HG03432 (cell line): Measurements from ENCODE around the gene KAZN.

Experiments used
- ATAC-seq: cut with Tn5 transposase; IDR thresholded peaks from one replicate; pipeline ENCODE4 v1.9.1; 2021; ENCODE audit warnings: mild to moderate bottlenecking, moderate library complexity; ENCODE audit not compliant: unreplicated experiment

KAZN gene

DNA sequence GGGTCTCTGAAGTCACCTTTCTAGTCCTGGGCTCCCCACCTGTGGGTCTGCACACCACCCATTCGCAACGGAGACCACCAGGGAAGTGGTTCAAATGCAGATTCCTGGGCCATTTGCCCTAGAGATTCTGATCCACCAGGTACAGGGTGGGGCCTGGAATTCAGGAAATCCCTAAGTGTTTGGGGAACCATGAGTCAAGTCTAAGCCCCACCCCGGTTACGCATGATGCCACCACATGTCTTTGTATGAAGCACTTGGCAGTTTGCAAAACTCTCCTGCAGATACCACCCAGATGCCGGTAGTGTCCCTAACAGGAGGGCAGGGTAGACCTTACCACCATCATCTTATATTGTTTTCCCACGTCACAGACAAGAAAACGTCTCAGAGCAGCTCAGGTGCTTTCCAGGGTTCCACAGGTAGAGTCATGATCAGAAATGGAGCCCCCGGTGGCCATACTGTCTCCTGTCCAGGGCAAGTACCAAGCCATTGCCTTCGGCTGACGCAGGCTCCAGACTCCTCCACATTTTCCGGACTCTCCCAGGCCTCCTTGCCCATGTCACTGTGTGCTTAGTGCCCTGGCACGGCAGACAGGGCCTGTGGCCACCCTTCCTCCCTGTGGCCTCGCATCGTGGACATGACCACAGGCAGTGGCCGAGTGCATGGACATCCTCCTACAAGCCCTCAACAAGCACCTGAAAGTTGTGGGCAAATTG lies 465.9 kb downstream of the KAZN start:
- no peak for ATAC-seq

DNA sequence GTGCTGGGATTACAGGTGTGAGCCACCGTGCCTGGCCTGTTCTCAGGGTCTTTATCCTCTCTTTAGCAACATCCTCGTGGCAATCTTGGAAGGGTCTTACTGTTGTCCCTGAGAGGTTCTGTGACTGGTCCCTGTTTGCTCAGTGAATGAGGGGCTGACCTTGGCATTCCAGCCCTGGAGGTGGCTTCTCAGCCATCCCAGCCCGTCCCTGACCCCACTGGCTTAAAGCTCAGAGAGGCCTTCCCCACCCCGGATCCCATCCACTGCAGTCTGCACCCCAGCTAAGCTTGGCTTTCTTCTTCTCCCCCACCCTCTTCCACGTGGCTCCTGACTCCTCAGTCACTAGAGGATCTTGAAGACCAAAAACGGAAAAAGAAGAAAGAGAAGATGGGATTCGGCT lies 466.8 kb downstream of the KAZN start:
- no peak for ATAC-seq

DNA sequence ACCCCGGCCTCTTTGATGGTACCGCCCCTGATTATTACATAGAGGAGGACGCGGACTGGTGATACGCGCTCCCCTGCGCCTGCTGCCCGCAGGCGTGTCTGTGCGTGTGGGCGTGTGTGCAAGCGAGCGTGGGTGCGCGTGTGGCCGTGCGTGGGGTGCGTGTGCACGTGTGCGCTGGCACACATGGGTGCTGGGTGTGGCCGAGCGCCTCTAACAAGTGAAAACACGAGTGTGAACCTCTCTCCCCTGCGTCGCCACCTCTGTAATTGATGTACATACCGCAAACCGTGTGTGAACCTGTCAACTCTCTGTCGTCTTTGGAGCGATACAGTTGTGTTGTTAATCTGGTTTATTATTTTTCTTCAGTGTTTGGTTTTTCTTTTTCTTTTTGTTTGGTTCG lies 467.3 kb downstream of the KAZN start:
- no peak for ATAC-seq

DNA sequence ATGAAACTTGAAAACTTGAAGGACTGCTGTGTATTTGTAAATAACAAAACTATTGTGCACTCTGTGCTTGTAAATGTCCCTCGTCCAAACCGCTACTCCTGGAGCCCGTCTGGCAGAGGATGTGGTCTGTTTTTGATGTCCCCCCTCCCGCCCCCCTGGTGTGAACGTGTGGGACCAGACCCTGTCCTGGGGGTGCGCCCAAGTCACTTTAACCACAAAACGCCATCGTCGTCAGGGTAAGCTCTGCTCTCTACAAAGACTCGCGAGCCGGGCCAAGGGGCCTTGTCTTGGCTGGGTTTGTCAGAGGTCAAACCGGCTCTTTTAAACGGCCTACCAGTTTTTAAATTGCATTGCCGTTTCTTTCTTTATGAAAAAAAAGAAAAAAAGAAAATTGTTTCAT lies 467.7 kb downstream of the KAZN start:
- no peak for ATAC-seq

DNA sequence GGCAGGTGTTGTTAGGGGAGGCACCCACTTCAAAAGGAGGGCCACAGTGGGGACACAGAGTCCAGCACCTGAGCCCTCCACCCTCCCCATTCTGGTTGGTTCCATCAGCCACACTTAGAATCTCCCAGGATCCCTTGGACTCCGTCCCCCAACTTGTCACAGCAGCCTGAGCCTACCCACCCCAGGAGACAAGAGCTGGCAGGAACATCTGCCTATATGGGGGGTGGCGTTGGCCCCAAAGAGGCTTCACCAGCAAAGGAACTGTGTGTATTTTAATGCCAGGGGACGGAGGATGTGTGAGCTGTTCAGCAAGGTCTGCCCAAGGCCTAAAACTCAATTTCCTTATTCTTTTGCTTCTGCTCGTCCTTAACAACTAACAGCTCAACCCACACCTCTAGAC lies 468.7 kb downstream of the KAZN start:
- no peak for ATAC-seq

DNA sequence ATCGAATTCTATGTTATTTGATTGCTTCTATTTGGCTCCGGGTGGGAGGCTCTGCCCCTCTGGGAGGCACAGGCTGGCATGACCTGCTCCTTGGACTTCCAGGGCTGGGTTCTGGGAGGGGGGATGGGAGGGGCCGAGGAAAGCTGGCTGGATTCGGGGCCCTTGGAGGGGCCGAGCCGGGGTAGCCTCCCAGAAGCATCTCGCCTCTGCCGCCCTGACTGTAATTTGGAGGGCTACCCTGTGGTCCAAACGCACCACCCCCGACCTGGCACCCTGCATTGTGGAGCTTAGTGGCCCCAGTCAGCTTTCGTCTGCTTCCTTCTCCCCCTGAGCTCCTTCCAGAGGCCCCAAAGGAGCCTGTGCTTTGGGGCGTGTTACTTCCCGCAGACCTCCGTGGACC lies 469.7 kb downstream of the KAZN start:
- ATAC-seq: no peak

DNA sequence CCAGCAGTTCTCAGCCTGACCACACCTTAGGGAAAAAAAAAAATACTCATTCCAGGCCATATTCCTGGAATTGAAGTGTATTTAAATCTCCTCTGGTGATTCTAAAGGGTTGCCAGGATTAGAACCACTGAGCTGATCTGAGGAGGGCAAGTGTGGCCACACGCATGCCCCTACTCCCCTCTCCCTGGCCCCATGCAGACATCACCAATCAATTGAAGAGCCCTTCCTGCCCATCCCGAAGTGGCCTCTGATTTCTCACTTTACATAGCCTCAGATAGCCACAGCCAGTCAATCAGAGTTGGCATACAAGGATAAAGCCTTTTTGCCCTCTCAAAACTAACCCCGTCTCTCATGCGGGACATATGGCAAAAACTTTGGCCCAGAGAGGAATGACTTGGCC lies 470.5 kb downstream of the KAZN start:
- ATAC-seq: no peak

DNA sequence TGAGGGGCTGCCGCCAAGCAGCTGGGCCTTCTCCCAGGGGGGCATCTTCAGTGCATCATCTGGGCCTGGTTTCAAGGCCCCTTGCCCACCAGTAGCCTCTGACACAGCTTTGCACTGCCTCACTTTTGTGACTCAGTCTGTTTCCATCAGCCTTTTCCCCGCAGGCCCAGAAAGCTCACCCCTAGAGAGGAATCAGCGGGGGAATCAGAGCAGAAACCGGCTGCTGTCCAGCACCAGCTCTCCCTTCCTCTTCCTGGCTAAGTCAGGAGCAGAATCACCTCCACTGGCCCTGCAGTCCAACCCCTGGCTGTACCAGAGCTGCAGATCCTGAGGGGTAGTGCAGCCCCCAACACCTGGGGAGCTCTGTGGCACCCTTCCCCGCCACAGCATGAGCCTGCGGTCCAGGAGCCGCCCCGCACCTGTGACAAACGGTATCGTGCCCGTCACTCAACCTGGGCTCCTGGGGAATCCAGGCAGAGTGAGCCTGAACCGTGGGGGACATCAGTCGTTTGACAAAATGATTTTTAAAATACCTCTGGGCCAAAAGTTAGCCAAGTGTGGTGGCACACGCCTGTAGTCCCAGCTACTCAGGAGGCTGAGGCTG lies 471.8 kb downstream of the KAZN start:
- no peak for ATAC-seq

DNA sequence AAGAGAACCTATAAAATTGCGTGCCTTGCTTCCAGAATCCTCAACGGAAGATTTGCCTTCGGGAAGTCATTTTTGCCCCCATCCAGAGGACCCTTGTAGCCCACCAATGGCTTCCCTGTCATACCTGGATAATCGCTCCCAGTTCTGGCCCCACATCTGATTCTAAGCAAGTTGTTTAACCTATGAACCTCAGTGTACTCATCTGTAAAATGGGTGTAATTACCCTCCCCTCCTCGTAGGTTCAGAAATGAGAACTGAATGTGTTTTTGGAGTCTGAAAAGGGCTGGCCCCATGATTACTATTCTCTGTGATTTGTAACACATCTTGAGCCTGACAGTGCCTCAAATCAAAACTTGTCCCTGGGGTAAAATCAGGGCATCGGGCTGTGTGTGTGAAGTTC lies 473.5 kb downstream of the KAZN start:
- ATAC-seq: no peak

DNA sequence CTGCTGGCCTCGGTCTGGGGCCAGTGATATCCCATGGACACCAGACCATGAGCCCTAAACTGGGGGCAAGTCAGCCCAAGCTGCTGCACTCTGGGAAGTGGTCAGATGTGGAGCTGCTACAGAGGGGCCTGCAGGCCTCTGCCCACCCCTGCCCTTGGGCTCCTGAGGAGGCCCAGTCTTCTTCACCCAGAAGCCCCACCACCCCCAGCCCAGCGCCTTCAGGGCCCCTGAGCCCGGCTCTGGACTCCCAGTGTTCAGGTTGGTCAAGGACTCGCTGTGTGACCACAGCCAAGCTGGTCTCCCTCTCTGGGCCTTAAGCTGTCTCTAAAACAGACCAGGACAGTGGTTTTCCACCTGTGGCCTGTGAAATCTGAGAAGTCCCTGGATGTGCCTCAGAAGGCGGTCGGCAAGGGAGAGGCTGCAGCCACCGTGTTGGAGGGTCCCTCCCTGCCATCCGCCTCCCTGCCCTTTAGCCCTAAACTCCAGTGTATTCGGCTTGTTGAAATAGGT lies 475.4 kb downstream of the KAZN start:
- ATAC-seq: no peak

DNA sequence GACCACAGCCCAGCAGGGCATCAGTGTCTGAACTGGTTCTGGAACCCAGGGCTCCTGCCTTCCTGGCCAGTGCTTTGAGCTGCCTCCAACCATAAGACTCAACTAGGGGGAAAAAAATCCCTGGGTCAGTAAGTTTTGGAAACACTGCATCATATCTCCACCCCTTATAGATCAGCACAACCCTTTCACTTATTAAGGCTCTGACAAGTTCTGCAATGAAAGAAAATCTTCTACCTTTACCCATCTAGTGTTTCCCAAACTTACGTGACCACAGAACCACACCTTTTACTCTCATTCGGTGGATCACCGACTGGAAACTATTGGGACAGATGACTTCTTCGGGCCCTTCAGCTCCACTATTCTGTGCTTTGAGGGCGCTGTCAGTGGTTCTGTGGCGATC lies 476.7 kb downstream of the KAZN start:
- ATAC-seq: no peak

DNA sequence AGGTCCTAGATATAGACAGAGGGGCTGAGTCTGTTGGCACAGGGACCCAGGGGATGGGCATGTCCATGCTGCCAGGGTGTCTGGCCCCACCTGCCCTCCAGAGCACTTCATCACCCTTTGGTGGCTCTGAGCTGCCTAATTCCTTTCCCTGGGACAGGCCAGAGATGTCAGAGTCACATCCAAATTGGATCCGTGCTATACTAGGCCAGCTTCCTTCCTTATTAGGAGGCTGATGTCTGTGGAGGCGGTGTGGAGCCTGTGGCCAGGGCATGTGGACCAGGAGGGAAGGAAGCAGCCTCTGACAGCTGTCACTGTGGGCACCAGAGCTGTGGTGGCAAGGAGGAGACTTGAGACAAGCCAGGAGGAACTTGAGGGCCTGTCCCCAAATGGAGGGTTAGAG lies 477.3 kb downstream of the KAZN start:
- no peak for ATAC-seq

DNA sequence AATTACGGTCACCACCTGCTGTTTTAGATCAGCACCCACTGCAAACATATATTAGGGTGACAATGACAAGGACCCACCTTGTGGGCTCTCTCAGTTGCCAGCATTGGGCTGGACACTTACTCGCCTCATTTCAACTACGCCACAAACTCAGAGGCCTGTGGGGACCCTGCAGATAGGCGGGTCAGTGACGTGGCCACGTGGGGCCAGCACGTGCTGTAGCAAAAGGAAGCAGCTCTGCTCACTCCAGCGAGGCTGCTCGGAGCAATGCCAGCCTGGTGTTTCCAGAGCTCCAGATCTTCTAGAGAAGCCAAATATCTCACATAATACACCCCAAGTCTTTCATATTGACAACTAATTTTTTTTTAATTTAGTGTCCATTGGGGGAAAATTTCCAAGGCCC lies 478.3 kb downstream of the KAZN start:
- ATAC-seq: no peak

DNA sequence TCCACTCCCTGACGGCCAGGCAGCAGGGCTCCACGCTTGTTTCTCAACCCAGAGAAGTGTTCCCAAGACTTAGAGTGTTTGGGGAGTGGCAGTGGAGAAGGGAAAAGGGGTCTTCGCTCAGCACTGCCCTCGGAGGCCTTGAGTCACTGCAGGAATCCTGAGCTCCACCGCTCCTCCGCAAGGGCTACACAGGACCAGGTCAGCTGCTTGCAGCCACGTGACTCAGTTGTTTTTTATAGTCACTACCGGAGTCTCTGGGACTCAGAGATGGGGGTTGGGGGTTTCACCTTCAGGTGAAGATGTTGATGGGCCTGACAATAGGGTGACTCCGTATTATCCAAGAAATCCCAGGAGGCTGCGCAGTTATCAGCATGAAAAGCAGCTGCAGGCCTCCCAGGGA lies 478.9 kb downstream of the KAZN start:
- no peak for ATAC-seq

DNA sequence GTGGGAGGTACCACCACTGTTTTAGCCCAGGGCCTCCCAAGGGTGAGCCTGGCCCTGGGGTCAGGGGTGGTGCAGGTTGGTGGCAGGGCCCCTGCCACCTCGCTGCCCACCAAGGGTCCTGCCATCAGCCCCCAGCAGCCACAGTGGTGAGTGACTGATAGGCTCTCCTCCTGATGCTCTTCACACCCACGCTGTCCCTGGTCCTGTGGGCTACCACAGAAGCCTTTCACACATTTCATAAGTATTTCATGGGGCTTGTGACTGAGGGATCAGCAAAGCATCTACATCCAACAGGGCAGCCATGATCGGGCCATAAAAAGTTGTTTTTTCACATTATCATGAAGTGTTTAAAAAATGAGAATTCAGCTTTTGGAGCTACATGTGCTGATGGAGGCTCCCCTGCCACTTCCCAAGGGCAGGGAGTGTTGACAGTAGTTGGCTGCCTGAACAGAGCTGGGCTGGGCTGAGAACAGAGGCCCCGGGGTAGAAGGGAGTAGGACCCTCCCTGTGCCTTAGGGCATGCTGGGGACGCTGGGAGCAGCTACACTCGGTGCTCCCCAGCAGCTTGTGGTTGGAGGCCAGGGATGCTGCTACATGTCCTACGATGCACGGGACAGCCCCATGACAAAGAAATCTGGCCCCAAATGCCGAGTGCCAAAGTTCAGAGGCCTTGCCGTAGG lies 482.0 kb downstream of the KAZN start:
- ATAC-seq: no peak

DNA sequence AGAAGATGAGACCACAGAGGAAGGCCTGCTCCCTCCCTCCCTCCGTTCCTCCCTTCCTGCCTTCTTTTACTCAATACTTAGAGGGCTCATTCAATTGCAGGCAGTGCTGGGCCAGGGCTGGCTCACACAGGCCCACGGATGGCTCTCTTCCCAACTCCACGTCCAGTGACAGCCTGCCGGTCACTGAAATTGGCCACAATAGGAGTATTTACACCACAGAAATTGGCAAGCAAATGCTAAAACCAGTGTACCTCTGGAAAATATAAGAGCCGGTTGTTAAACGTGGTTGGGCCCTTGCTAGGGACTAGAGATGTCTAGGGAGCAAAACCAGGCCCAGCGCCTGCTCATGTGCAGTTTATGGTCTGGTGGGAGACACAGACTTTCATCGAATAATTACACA lies 482.6 kb downstream of the KAZN start:
- no peak for ATAC-seq

DNA sequence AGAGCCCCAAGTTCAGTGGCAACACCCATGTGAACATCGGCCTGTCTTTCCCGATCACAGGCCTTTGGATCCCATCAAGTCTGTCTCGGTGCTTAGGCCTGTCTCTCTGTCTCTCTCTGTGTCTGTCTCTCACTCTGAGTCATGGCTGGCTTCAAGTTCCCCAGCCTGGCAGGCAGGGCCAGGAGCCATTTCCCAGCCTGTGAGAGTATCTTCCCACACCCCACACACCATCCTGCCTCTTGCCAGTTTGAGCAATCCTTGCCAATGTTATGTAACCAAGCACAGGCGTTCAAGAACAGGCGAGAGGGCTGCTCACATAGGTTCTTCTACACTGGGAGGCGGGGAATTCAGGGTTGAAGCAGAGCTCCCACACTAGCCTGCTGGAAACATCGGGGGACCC lies 485.1 kb downstream of the KAZN start:
- ATAC-seq: no peak

DNA sequence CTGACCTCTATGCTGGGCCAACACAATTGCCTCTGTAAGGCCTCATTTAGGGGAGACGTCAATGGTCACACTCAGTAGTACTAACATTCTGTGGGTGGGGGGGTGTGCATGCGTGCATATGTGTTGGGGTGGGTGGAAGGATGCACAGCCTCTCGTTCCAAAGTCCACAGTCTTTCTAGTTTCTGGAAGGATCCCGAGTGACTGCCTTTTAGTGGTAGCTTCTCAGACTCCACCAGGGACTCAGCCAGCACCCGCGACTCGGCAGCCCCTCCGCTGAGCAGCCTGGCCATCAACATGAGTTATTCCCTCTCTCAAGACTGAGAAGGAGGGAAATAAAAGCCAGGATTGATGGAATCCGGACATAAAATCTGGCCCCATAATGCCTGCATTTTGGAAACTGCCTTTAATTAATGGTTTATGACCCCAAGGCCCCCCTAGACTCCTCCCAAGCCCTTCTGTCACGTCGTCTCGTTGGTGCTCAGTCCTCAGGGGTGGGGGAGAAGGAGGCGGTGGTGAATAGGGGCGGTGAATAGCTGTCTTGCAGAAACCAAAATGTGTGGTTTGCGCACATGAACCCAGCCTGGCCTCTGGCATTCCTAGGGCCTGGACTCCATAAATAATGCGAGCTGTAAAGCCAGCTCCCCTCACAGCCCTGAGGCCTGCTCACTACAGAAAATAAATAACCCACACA lies 489.9 kb downstream of the KAZN start:
- no peak for ATAC-seq

DNA sequence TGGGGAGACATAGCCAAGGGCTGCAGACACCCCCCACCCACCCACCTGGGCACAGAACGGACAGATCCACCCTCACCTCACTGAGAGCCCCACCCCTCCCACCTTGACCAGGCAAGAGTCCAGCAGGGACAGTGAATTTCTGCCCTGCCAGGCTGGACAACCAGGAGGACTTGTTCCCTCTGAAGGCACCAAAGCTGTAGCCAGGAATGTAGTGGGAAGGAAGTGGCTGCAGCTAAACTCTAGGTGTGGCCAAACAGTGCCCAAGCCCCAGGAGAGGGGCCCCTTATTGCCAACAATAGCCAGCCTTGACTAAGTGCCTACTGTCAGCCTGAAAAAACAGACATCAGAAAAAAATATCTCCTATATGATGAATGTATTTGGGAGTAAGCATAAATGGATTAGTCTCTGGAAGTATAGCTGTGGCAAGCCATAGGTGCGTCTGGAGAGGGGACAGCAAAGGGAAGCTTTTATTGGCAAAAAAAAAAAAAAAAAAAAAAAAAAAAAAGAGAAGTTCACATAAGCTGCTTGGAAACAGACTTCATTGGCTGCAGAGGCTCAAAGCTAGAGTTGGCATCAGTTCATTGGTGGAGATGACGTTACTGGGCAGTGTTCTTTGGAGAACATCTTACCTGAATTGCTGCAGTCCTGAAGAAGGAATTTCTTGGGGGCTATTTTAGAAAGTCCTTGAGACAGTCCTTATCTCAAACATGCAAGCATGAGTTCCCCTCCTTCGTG lies 490.9 kb downstream of the KAZN start:
- ATAC-seq: no peak

DNA sequence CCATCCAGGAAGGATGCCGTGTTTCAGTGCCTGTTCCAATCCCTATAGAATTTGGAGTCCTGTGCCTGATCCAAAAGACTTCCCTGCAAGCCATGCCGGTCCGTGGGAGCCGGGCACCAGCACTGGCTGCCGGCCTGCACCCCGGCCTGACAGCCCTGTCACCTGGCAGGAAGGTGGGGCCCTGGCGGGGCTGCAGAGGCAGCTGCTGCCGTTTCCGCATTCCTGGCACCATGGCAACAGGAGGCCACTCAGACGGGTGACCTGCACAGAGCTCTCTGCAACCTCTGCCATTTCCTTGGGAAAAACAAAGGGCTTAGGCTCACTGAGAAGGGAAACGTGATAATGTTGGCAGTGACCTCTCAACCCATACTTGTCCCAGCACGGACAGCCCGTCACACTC lies 491.9 kb downstream of the KAZN start:
- no peak for ATAC-seq

DNA sequence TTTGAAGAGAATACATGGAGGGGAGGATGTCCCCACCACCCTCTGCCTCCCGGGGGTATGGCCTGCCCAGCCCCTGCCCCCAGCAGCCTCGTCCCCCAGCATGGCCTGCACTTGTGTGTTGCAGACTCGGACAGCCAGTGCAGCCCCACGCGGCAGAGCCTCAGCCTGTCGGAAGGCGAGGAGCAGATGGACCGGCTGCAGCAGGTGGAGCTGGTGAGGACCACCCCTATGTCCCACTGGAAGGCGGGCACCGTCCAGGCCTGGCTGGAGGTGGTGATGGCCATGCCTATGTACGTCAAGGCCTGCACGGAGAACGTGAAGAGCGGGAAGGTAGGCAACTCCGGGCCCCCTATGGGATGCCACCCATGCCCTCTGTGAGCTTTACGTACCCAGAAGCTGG lies 495.6 kb downstream of the KAZN start:
- no peak for ATAC-seq
